Measurements from ENCODE around the gene MCTP1. TPM values are rescaled to one million over a fixed set of nuclear protein-coding genes. Genes with fewer than 3 reads are reported as not detected.

Gene MCTP1
- total and polyA plus RNA-seq, 10 of the 15 experiments (the other 5 are each of a cell fraction or from before 2014, with no cell fraction given) = 12.6 to 45.9 (median 18.8) TPM

DNA sequence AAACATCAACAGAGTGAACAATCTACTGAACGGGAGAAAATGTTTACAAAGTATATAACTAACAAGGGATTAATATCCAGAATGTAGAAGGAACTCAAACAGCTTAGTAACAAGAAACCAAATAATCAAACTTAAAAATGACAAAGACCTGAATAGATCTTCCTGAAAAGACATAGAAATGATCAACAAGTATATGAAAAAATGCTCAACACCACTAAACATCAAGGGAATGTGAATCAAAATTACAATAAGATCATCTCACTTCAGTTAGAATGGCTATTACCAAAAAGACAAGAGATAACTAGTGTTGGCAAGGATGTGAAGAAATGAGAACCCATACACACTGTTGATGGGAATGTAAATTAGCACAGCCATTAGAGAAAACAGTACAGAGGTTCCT lies 218.8 kb downstream of the MCTP1 start:
- TF ChIP-seq, protein P1, sequence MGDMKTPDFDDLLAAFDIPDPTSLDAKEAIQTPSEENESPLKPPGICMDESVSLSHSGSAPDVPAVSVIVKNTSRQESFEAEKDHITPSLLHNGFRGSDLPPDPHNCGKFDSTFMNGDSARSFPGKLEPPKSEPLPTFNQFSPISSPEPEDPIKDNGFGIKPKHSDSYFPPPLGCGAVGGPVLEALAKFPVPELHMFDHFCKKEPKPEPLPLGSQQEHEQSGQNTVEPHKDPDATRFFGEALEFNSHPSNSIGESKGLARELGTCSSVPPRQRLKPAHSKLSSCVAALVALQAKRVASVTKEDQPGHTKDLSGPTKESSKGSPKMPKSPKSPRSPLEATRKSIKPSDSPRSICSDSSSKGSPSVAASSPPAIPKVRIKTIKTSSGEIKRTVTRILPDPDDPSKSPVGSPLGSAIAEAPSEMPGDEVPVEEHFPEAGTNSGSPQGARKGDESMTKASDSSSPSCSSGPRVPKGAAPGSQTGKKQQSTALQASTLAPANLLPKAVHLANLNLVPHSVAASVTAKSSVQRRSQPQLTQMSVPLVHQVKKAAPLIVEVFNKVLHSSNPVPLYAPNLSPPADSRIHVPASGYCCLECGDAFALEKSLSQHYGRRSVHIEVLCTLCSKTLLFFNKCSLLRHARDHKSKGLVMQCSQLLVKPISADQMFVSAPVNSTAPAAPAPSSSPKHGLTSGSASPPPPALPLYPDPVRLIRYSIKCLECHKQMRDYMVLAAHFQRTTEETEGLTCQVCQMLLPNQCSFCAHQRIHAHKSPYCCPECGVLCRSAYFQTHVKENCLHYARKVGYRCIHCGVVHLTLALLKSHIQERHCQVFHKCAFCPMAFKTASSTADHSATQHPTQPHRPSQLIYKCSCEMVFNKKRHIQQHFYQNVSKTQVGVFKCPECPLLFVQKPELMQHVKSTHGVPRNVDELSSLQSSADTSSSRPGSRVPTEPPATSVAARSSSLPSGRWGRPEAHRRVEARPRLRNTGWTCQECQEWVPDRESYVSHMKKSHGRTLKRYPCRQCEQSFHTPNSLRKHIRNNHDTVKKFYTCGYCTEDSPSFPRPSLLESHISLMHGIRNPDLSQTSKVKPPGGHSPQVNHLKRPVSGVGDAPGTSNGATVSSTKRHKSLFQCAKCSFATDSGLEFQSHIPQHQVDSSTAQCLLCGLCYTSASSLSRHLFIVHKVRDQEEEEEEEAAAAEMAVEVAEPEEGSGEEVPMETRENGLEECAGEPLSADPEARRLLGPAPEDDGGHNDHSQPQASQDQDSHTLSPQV (IDR thresholded peaks at IDR 0.05) = no peak
- no peak for TF ChIP-seq NR2F1 (conservative IDR thresholded peaks at IDR 0.05)
- TF ChIP-seq SMC3 (IDR thresholded peaks at IDR 0.05; ENCODE audit: borderline replicate concordance, low read length) = no peak
- TF ChIP-seq SREBF1 (IDR thresholded peaks at IDR 0.05; ENCODE audit: low read length) = no peak
- no peak for TF ChIP-seq ATF7 (IDR thresholded peaks at IDR 0.05; ENCODE audit: low read depth)
- no peak for TF ChIP-seq KAT2A (conservative IDR thresholded peaks at IDR 0.05; ENCODE audit: control insufficient read depth, low read depth, low read length)
- TF ChIP-seq CREB1 (IDR thresholded peaks at IDR 0.05; ENCODE audit: low read depth) = no peak
- no peak for TF ChIP-seq RELA (IDR thresholded peaks at IDR 0.05; ENCODE audit: borderline replicate concordance, partially characterized antibody)
- Histone ChIP-seq H3K27ac (ENCODE audit: control insufficient read depth, insufficient read depth) (no peak overlapping the region), H3K4me1 (ENCODE audit: control insufficient read depth, insufficient read depth, low read length) (peaks cover 23% of the 10 kb centered on the region), H3K4me2 (ENCODE audit: control insufficient read depth, insufficient read depth) (no peak overlapping the region), H3K27me3 (replicated peaks in 1 of 2; ENCODE audit: control insufficient read depth in 2 of 2, insufficient read depth in 2 of 2, low read length in 1 of 2) (no peaks in the 10 kb centered on the region), H3K36me3 (ENCODE audit: control insufficient read depth in 2 of 2, insufficient read depth in 2 of 2, low read length in 1 of 2) (no peaks in the 10 kb centered on the region; a peak in 1 of 4 replicates), H3K4me3 (no peak overlapping the region), H2AFZ (ENCODE audit: control insufficient read depth, low read depth, low read length) (no peak overlapping the region; the same call in 1 of the 2 replicates), H4K20me1 (ENCODE audit: control insufficient read depth, insufficient read depth) (no peaks in the 10 kb centered on the region), H3K9ac (ENCODE audit: control insufficient read depth, insufficient read depth, low read length) (no peak overlapping the region), H3K79me2 (ENCODE audit: control insufficient read depth, insufficient read depth, low read length) (peaks cover 37% of the 10 kb centered on the region), H3K9me3 (replicated peaks; ENCODE audit: control insufficient read depth, insufficient read depth, low read length) (peaks cover 2% of the 10 kb centered on the region; the same call in 2 of the 3 replicates)
- in situ Hi-C loops (cut with MboI) (no loop called here), intact Hi-C loops (cut with micrococcal nuclease; ENCODE audit: unreplicated experiment) (no loop called here)
- ChIA-PET CTCF (interaction anchor here (1.5 kb wide), 1 partner anchor 13 kb away, joined by 3 read pairs; no protein-coding TSS in a partner anchor), POLR2A (interaction anchor here (0.6 kb wide), 1 partner anchor 10 kb away, joined by 5 read pairs; no protein-coding TSS in a partner anchor), RAD21 (ENCODE audit: unreplicated experiment) (interaction anchor here (0.6 kb wide), 1 partner anchor 1326 kb away, joined by 4 read pairs; no protein-coding TSS in a partner anchor), SMC1A (ENCODE audit: uncharacterized antibody, unreplicated experiment) (interaction anchor here (0.7 to 2.0 kb wide), 6 partner anchors 11 to 97 kb away, joined by 3 to 5 read pairs (median 3); no protein-coding TSS in a partner anchor)
- ATAC-seq = no peak
- WGBS (ENCODE audit: insufficient coverage, insufficient replicate concordance, low lambda C conversion rate, missing lambda C conversion rate) = 5% methylated on average over 1 of the region's 1 CpG
- no peak for DNase-seq (ENCODE audit: low read depth, low spot score)
- no peak for FAIRE-seq
- no TSS peak for BruUV-seq (replicated peaks)

All from GM12878 (cell line).